HepG2 (cell line): ENCODE results near the gene TFDP1. TPM values are rescaled to one million over a fixed set of nuclear protein-coding genes. Genes with fewer than 3 reads are reported as not detected.

Experiments
- ATAC-seq: fragments of 200-7000 bp; cut with Tn5 transposase; 3 replicates; pipeline ENCODE4 v1.9.1; 2020; ENCODE audit warnings: mild to moderate bottlenecking, moderate library complexity
- BruUV-seq: library from RNA; stranded (reverse); fragments of 400-500 nt; replicated peaks from 2 replicates; lab custom pipeline; 2021; lab: Mats Ljungman, UMichigan
- CTCF ChIA-PET: fragments of 300-600 bp; formaldehyde crosslinking; extraction: SDS; loops from one replicate; lab custom pipeline; 2021; ENCODE audit warnings: low total read pairs, inconsistent platforms, low intra/inter-chr PET ratio; lab: Yijun Ruan, JAX
- POLR2A ChIA-PET: fragments of 350-600 bp; sonication (Branson Sonifier 250); formaldehyde crosslinking; loops from one replicate; lab custom pipeline; 2020; ENCODE audit warnings: antibody characterized with exemption, inconsistent platforms; lab: Yijun Ruan, JAX
- DNase-seq: peaks from one replicate; pipeline ENCODE4 v3.0.0-alpha.2; 2015; ENCODE audit warnings: low spot score
- FAIRE-seq: peaks from 3 replicates; lab custom pipeline; 2011; peaks lifted over from hg19 to GRCh38; lab: Jason Lieb, UNC
- H2AFZ ChIP-seq: one replicate; pipeline ENCODE4 v1.6.1; 2011; ENCODE audit warnings: low read length, inconsistent platforms
- H3K27ac ChIP-seq: fragments of 300-600 bp; 3 replicates; pipeline ENCODE4 v1.8.0; 2011; ENCODE audit warnings: mixed run types, mild to moderate bottlenecking, mixed read lengths, low read length, inconsistent platforms; ENCODE audit not compliant: insufficient read depth; ENCODE audit errors: extremely low read length
- H3K27me3 ChIP-seq, 2 experiments: fragments of 200-600 bp in 1 of 2; 2 replicates in 1 of 2; 3 replicates in 1 of 2; pipeline versions ENCODE4 v1.6.0 to v1.8.0; 2011; ENCODE audit warnings: low read length in 2 of 2, mild to moderate bottlenecking in 2 of 2, moderate library complexity in 2 of 2, inconsistent platforms in 1 of 2; ENCODE audit not compliant: insufficient read depth in 2 of 2, control insufficient read depth in 1 of 2
- H3K36me3 ChIP-seq, 2 experiments: fragments of 200-600 bp in 1 of 2; replicated peaks in 1 of 2; 2 replicates in 1 of 2; 3 replicates in 1 of 2; pipeline versions ENCODE4 v1.5.1 to v1.8.0; 2011; ENCODE audit warnings: low read length in 2 of 2, inconsistent platforms in 1 of 2; ENCODE audit not compliant: insufficient read depth in 2 of 2, control insufficient read depth in 1 of 2
- H3K4me1 ChIP-seq: 2 replicates; pipeline ENCODE4 v1.5.1; 2012; ENCODE audit warnings: low read length, inconsistent platforms; ENCODE audit not compliant: insufficient read depth
- H3K4me2 ChIP-seq: 2 replicates; pipeline ENCODE4 v1.6.0; 2011; ENCODE audit warnings: low read depth, low read length, inconsistent platforms
- H3K4me3 ChIP-seq, 3 experiments: fragments of 200-600 bp in 1 of 3; sonication (generic), shearing (Covaris generic) in 1 of 3; replicated peaks in 1 of 3; 2 replicates each; pipeline ENCODE4 v1.5.1; 2011 to 2016; ENCODE audit warnings: low read length in 3 of 3, inconsistent platforms in 2 of 3, low read depth in 2 of 3, mild to moderate bottlenecking in 2 of 3, control low read depth in 1 of 3, mixed read lengths in 1 of 3; ENCODE audit not compliant: insufficient read depth in 1 of 3
- H3K79me2 ChIP-seq: one replicate; pipeline ENCODE4 v1.6.1; 2011; ENCODE audit warnings: low read length, inconsistent platforms; ENCODE audit not compliant: insufficient read depth
- H3K9ac ChIP-seq: 2 replicates; pipeline ENCODE4 v1.6.0; 2011; ENCODE audit warnings: mild to moderate bottlenecking, low read depth, low read length, inconsistent platforms; ENCODE audit not compliant: insufficient read depth
- H3K9me3 ChIP-seq: 2 replicates; pipeline ENCODE4 v1.5.1; 2012; ENCODE audit warnings: mild to moderate bottlenecking, low read length
- H4K20me1 ChIP-seq: 2 replicates; pipeline ENCODE4 v1.6.0; 2011; ENCODE audit warnings: inconsistent platforms, mild to moderate bottlenecking, low read length, moderate library complexity; ENCODE audit not compliant: insufficient read depth
- BRD4 ChIP-seq: sonication (generic); formaldehyde crosslinking; IDR thresholded peaks from 2 replicates; pipeline ENCODE4 v1.4.0; 2020; ENCODE audit warnings: missing genetic modification reagents
- BRF2 ChIP-seq: sonication (generic); formaldehyde crosslinking; IDR thresholded peaks from 2 replicates; pipeline ENCODE4 v1.8.1; 2022; ENCODE audit warnings: mild to moderate bottlenecking, missing genetic modification reagents
- GLI4 ChIP-seq: sonication (generic); formaldehyde crosslinking; IDR thresholded peaks from 2 replicates; pipeline ENCODE4 v1.5.1; 2020; ENCODE audit warnings: missing genetic modification reagents, mild to moderate bottlenecking, moderate library complexity, borderline replicate concordance
- HMG20B ChIP-seq: conservative IDR thresholded peaks from 2 replicates; pipeline ENCODE4 v1.6.1; 2016; ENCODE audit warnings: missing genetic modification reagents, missing compliant biosample characterization
- KDM3A ChIP-seq: IDR thresholded peaks from 2 replicates; pipeline ENCODE4 v1.6.1; 2018; ENCODE audit warnings: low read depth, missing compliant biosample characterization
- MATR3 ChIP-seq: sonication (generic); formaldehyde crosslinking; IDR thresholded peaks from 2 replicates; pipeline ENCODE4 v1.4.0; 2020; ENCODE audit warnings: missing genetic modification reagents
- RFXAP ChIP-seq: sonication (generic); formaldehyde crosslinking; IDR thresholded peaks from 2 replicates; pipeline ENCODE4 v1.4.0; 2020; ENCODE audit warnings: missing genetic modification reagents, borderline replicate concordance
- SMAD9 ChIP-seq: sonication (generic); formaldehyde crosslinking; IDR thresholded peaks from 2 replicates; pipeline ENCODE4 v1.5.1; 2020; ENCODE audit warnings: mild to moderate bottlenecking, missing genetic modification reagents
- SNAPC2 ChIP-seq: sonication (generic); formaldehyde crosslinking; IDR thresholded peaks from 2 replicates; pipeline ENCODE4 v1.8.1; 2022; ENCODE audit warnings: mild to moderate bottlenecking, missing genetic modification reagents
- TCF12 ChIP-seq, 2 experiments: fragments of 450-650 bp in 1 of 2; sonication (generic) in 1 of 2; formaldehyde crosslinking in 1 of 2; IDR thresholded peaks; 2 replicates each; pipeline versions ENCODE4 v1.6.1 to v1.8.0; 2017 to 2022; ENCODE audit warnings: antibody characterized with exemption in 1 of 2, mild to moderate bottlenecking in 1 of 2, missing genetic modification reagents in 1 of 2, moderate library complexity in 1 of 2
- TFAP4 ChIP-seq: sonication (generic); IDR thresholded peaks from 2 replicates; pipeline ENCODE4 v1.6.1; 2016; ENCODE audit warnings: low read depth, borderline replicate concordance
- ZMYM2 ChIP-seq: sonication (generic); formaldehyde crosslinking; IDR thresholded peaks from 2 replicates; pipeline ENCODE4 v1.8.0; 2022; ENCODE audit warnings: mild to moderate bottlenecking, missing genetic modification reagents
- ZNF362 ChIP-seq: sonication (generic); formaldehyde crosslinking; IDR thresholded peaks from 2 replicates; pipeline ENCODE4 v1.4.0; 2020; ENCODE audit warnings: missing genetic modification reagents, mild to moderate bottlenecking, borderline replicate concordance
- ZNF441 ChIP-seq: sonication (generic); formaldehyde crosslinking; IDR thresholded peaks from 2 replicates; pipeline ENCODE4 v1.7.0; 2021; ENCODE audit warnings: missing genetic modification reagents, borderline replicate concordance
- ZNF724P ChIP-seq: sonication (generic); formaldehyde crosslinking; IDR thresholded peaks from 2 replicates; pipeline ENCODE4 v1.8.0; 2022; ENCODE audit warnings: missing genetic modification reagents, borderline replicate concordance
- ZNF761 ChIP-seq: sonication (generic); formaldehyde crosslinking; conservative IDR thresholded peaks from 2 replicates; pipeline ENCODE4 v1.4.0; 2020; ENCODE audit warnings: mild to moderate bottlenecking, missing genetic modification reagents
- WGBS: methylation state at CpG from one replicate; pipeline ENCODE4 v1.1.6; 2017; ENCODE audit warnings: low lambda C conversion rate; 5-methylcytosine and 5-hydroxymethylcytosine counted together
- in situ Hi-C: cut with HindIII; loops from 2 replicates; pipeline ENCODE4 v1.10.0; 2017; ENCODE audit warnings: low pct_unique_long_range_greater_than_20kb; ENCODE audit not compliant: extremely low pct_ligation_motif_present
- intact Hi-C: fragments of 100-400 bp; cut with micrococcal nuclease; formaldehyde crosslinking; loops from one replicate; pipeline ENCODE4 v1.10.0; 2022; ENCODE audit not compliant: unreplicated experiment
- polyA plus RNA-seq, 8 experiments: library from polyadenylated mRNA; depleted of rRNA in 3 of 8; stranded (reverse) in 7 of 8; unstranded in 1 of 8; fragments of >200 nt; fragmentation: Illumina TruSeq in 4 of 8; extraction: Trizol in 4 of 8; gene quantifications; 2 replicates each; pipeline versions ENCODE4 v1.2.1 to v1.2.3, GENCODE V29; 2011 to 2016; ENCODE audit warnings: low read depth in 4 of 8, missing spikeins in 1 of 8, mixed read lengths in 1 of 8; ENCODE audit not compliant: insufficient read depth in 1 of 8
- total RNA-seq, 5 experiments: library from RNA; depleted of rRNA; stranded (reverse); fragments of >200 nt; fragmentation: Illumina TruSeq; extraction: Trizol; gene quantifications; 2 replicates each; pipeline ENCODE4 v1.2.3, GENCODE V29; 2016; ENCODE audit warnings: low read depth in 1 of 5

TFDP1 gene
- total and polyA plus RNA-seq, 2 of the 13 experiments (the other 11 are each of a cell fraction or from before 2014, with no cell fraction given): 38.0 to 84.2 TPM

GRCh38 chr13:113635709-113636108 lies 51.2 kb downstream of the TFDP1 start:
- BruUV-seq: no TSS peak
- in situ Hi-C loops: no loop called here
- Histone ChIP-seq H3K27ac (no peak overlapping the region), H3K9me3 (no peaks in the 10 kb centered on the region), H3K36me3 (peaks cover 36 to 93% of the 10 kb centered on the region in 2 experiments), H4K20me1 (0 out of 2 replicates have a peak, but pooled peaks cover 3% of the 10 kb centered on the region), H3K9ac (no peak overlapping the region), H2AFZ (no peak overlapping the region), H3K4me2 (no peak overlapping the region), H3K27me3 (no peaks in the 10 kb centered on the region), H3K4me1 (no peaks in the 10 kb centered on the region), H3K4me3 (no peak overlapping the region), H3K79me2 (no peaks in the 10 kb centered on the region)
- WGBS: 99% methylated on average over 15 of the region's 25 CpGs
- FAIRE-seq: no peak
- TF ChIP-seq TFAP4 (no peak), SMAD9 (no peak), ZNF761 (CRISPR knock-in tag) (no peak), ZMYM2 (CRISPR knock-in tag) (no peak), ZNF724P (no peak)
- CTCF ChIA-PET: no interaction called here
- POLR2A ChIA-PET: no interaction called here
- ATAC-seq: no peak
- intact Hi-C loops: no loop called here
- no peak for DNase-seq

- no TSS peak for BruUV-seq
- no peak for FAIRE-seq
- TF ChIP-seq ZNF362: no peak
- no peak for TF ChIP-seq BRF2
- no peak for TF ChIP-seq ZNF441 (CRISPR knock-in tag)
- no peak for TF ChIP-seq HMG20B
- no peak for TF ChIP-seq BRD4 (CRISPR knock-in tag)
- TF ChIP-seq MATR3 (CRISPR knock-in tag): no peak
- TF ChIP-seq GLI4: no peak
- no peak for TF ChIP-seq KDM3A (CRISPR knock-in tag)
- no peak for TF ChIP-seq TCF12 (IDR thresholded peaks at IDR 0.05)
- no peak for TF ChIP-seq TCF12 (CRISPR knock-in tag; IDR thresholded peaks at IDR 0.05)
- TF ChIP-seq RFXAP: no peak
- no peak for TF ChIP-seq SNAPC2 (CRISPR knock-in tag)
- TF ChIP-seq, all 625 proteins: peak for 0
- Histone ChIP-seq H3K36me3 (peaks cover 35 to 89% of the 10 kb centered on the region in 2 experiments), H3K9ac (no peak overlapping the region), H3K27ac (no peak overlapping the region), H3K4me1 (no peaks in the 10 kb centered on the region), H3K79me2 (no peaks in the 10 kb centered on the region), H2AFZ (no peak overlapping the region), H4K20me1 (0 out of 2 replicates have a peak, but pooled peaks cover 3% of the 10 kb centered on the region), H3K4me2 (no peak overlapping the region), H3K9me3 (no peaks in the 10 kb centered on the region), H3K4me3 (no peak overlapping the region), H3K27me3 (no peaks in the 10 kb centered on the region)
- ChIA-PET POLR2A (no interaction called here), CTCF (no interaction called here)
- intact Hi-C loops: no loop called here
- in situ Hi-C loops: no loop called here
- DNase-seq: no peak
- no peak for ATAC-seq
- WGBS: 98% methylated on average over 23 of the region's 24 CpGs
Observed at GRCh38 chr13:113636266-113636963, 51.9 kb downstream of the TFDP1 start.
